Measurements from ENCODE around the gene RRP12.
A peak's percentile ranks its signal among the peaks of the same experiment; 100 is the strongest.
"Not testable (repeated sequence)": the region's sequence is repeated elsewhere in the genome, so short reads cannot be mapped to it uniquely, and the experiment has no call there.

Gene RRP12, protein sequence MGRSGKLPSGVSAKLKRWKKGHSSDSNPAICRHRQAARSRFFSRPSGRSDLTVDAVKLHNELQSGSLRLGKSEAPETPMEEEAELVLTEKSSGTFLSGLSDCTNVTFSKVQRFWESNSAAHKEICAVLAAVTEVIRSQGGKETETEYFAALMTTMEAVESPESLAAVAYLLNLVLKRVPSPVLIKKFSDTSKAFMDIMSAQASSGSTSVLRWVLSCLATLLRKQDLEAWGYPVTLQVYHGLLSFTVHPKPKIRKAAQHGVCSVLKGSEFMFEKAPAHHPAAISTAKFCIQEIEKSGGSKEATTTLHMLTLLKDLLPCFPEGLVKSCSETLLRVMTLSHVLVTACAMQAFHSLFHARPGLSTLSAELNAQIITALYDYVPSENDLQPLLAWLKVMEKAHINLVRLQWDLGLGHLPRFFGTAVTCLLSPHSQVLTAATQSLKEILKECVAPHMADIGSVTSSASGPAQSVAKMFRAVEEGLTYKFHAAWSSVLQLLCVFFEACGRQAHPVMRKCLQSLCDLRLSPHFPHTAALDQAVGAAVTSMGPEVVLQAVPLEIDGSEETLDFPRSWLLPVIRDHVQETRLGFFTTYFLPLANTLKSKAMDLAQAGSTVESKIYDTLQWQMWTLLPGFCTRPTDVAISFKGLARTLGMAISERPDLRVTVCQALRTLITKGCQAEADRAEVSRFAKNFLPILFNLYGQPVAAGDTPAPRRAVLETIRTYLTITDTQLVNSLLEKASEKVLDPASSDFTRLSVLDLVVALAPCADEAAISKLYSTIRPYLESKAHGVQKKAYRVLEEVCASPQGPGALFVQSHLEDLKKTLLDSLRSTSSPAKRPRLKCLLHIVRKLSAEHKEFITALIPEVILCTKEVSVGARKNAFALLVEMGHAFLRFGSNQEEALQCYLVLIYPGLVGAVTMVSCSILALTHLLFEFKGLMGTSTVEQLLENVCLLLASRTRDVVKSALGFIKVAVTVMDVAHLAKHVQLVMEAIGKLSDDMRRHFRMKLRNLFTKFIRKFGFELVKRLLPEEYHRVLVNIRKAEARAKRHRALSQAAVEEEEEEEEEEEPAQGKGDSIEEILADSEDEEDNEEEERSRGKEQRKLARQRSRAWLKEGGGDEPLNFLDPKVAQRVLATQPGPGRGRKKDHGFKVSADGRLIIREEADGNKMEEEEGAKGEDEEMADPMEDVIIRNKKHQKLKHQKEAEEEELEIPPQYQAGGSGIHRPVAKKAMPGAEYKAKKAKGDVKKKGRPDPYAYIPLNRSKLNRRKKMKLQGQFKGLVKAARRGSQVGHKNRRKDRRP (N-terminal part only)

DNA sequence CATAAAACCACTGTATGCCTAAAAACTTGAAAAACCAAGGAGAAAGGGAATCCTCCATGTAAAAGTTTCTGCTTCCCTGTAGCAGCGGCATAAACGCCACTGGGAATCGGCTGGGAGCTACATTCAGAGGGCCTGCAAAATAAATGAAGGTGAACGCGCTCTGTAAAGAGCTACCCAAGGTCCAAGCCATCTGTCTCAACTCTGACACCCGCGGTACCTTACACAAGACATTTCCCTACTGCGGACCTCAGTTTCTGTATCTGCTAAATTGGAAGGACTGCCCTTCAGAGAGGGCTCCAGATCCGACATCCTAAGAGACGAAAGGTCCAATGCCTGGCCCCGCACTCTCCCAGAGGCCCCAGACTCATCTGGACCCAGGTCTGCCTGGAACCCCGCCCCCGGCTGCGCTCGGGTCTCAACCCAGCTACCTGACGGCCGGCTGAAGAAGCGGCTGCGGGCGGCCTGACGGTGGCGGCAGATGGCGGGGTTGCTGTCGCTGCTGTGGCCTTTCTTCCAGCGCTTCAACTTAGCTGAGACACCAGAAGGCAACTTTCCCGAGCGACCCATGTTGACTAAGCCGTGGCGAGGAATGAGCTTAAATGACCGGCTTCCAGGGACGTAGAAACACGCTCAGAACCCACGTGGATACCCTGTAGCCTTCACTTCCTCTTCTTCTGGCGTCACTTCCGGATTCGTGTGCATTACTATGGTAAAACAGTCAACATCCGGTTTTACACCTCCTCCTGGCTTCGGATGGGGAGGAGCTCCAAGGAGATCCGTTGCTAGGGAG lies at the start of gene RRP12:
TSS of gene RRP12 (minus strand) at position 676 of the 790 bp plus-strand sequence. CDS start at position 567, 109 bp downstream.
- DNase-seq (ENCODE audit: low read depth) = peak; percentile 63

DNA sequence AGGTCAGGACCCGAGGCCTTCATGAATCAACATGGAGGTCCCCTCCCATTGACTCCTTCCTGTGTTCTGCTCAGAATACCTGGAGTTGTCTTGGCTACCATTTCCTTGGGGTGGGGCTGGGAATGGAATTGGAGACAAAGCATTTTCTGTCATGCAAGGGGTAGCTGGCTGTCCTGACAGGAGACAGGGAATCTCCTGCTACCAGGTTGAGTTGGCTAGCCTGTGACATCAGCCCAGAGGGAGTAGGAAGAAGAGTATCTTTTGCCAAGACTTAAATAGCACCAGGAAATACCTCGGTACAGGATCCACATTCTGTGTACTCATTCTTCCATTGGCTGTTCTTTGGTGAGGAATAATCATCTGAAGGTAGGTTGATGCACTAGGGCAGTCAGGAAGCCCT lies 49.7 kb upstream of the RRP12 start:
- no peak for DNase-seq (ENCODE audit: low read depth)

DNA sequence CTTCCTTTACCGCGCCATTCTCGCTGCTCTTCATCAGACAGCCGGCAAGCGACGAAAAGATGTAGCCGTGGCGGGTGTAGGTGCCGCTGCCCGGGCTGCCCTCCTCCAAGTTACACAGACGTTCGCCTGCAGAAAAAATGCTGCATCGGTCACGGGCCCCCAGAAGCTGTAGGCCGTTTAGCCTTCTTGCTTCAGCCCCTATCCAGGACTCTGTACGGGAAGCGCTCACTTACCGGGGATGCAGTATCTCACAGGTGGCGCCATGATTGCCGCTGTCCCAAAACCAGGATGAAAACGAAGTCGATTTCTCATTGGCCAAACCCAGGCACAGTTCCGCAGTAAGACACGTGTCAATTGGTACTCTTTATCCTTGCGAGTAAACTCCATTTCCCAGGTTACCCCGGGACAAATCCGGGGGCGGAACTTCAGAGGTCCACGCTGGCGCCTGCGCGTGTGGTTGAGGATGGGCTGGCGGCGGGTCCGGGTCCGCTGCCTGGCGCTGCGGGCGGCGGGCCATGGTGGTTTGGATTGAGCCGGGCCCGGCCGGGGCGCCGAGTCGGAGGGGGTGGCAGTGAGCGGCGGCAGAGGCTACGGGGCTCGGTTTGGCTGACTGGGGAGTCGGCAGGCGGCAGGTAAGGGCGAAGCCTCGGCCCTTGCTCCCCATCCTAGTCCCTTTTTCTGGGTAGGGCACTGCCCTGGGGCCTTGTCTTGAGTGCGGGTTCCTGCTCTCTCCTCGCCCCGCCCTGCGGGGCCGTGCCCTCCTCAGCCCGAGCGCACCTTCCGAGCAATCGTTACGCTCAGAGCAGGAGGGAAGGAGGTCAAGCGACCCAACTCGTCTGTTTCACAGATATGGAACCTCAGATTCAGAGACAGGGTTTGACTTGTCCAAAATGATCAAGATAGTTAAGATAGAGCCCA lies 44.8 kb upstream of the RRP12 start, which contains the start of the genes EXOSC1 and ZDHHC16:
TSS of gene EXOSC1 (minus strand) at position 285 of the 918 bp plus-strand sequence. CDS start at position 264, 21 bp downstream.
TSS of gene ZDHHC16 (plus strand) at position 454 of the 918 bp plus-strand sequence. CDS start 5,501 bp downstream, outside the sequence.
- DNase-seq (ENCODE audit: low read depth) = peak; percentile 79

DNA sequence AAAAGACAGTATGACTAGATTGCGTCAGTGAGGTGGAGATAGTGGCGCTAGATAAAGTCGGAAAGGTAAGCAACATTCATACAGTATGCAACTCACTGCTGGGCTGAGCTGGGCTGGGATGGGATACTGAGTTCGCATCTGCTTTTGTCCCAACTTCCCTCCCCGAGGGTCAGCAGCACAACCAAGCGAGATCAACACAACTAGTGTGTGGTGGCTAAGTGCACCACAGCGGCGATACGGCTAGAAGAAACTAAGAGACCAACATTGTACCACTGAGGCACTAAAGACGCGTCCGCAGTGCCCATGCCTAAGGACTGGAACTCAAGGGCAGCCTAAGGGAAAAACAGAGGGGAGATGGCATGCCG lies 44.2 kb upstream of the RRP12 start:
- no peak for DNase-seq (ENCODE audit: low read depth)

DNA sequence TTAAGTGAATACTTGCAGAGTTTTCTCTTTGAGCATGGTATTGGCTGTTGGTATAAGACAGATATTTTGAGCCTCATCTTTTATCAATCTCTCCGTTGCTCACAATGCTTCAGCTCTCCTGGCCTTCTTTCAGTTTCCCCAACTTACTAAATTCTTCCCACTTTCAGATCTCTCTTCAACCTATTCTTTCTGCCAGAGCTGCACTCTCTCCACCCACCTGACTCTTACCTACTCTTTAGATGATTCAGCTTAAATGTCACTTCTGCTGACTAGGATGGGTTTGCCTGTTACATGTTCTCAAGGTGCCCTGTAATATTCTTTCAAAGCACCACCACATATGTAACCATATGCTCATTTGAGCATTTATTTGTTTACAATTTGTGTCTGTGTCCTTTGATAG lies 43.1 kb upstream of the RRP12 start:
- no peak for DNase-seq (ENCODE audit: low read depth)

DNA sequence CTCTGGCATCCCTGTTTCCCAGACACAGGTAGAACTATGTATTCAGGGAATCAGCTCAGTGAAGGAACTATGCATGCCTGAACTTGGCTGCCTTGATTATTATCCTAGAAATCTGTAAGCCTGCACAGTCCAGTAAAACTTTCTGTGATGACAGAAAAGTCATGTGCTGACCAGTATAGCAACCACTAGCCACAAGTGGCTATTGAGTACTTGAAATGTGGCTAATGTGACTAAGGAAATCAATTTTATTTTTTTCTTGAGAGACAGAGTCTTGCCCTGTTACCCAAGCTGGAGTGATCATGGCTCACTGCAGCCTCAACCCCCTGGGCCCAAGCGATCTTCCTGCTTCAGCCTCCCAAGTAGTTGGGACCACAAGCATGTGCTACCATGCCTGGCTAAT lies 41.1 kb upstream of the RRP12 start:
- DNase-seq (ENCODE audit: low read depth) = no peak

DNA sequence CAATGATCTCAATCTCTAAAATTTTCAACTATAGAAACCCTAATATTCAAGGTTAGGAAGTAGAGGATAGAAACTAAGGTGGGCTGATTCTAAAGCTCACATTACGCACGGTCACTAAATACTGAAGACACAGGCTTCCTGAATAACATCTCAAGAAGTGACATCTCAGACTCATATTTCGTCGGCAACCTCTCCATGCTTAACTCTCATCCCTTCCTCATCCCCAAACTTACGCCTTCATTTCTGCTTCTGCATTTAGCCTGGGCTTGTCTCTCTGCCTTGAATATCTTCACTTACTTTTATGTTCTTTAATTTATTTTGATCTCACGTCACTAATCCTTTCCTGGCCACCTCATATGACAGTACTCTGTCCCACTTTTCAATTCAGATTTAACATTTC lies 34.1 kb upstream of the RRP12 start:
- no peak for DNase-seq (ENCODE audit: low read depth)

DNA sequence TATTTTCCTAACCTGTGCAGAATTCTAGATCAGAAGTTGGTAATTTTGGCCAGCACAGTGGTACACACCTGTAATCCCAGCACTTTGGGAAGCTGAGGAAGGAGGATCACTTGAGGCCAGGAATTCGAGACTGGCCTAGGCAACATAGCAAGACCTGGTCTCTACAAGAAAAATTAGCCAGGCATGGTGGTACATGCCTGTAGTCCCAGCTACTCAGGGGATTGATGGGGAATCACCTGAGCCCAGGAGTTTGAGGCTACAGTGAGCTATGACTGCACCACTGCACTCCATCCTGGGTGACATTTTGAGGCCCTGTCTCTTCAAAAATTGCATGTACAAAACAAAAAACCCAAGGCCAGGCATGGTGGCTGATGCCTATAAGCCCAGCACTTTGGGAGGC lies 33.4 kb upstream of the RRP12 start:
- DNase-seq (ENCODE audit: low read depth) = no peak

DNA sequence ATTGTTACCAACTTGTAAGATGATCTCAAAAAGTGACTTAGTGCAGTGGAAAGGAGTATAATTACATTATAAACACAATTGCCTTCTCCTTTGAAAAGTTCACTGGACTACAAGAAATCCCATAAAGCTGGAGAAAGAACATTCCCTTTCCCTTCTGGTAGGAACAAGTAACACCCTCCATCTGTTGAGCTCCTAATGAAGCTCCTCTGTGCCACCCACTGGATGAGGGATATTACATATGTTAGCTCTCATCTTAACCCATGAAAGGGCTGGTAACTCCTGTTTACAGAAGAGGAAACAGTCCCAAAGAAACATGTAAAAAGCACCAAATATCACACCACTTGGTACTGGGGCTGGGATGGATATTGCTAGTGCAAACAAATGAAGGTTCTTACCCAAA lies 32.9 kb upstream of the RRP12 start:
- DNase-seq (ENCODE audit: low read depth) = no peak

DNA sequence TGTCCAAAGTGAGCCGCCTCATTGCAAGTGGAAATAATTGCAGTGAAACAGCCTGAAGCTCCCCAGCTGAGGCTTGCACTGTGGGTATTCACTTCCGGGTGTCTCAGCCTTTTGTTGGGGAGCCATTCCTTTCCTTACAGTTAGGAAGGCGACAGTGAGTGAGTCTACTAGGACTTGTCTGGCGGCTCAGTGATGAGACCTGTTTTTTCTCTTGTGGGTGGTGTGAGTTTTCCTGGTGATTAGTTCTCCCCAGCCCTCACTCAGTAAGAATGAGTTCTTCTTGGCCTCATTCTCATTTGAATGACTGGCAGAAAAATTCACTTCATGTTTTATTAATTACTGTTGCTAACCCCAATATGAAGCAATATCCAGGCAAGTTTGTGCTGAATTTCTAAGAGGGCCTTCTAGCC lies 27.4 kb upstream of the RRP12 start:
- peak; percentile 17 for DNase-seq (ENCODE audit: low read depth)

DNA sequence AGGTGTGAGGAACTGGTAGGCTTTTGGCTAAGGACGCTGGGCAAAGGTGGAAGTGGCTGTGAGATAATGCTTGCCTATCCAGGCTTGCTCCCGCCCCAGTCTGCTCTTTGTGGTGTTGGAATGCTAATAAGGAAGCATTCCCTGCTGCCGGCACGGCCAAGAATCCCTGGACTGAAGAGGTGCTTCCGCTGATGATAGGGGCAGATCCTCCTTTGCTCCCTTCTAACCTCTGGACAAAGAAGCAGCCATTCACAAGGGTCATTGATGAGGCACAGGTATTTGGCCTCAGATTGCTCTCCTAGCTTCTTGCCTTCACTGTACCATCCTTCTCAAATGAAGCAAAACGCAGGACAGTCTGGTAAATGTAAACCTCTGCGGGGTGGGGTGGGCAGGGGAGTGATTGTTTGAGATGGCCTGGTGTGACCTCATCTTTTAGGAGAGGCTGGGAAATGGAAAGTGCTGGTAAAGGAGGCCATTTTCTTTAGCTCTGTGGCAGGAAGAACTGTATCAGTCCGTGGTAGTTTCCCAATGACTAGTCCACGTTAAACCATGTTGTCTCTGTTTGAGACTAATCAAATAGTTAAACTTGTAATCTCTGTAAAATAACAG lies 26.5 kb upstream of the RRP12 start:
- DNase-seq (ENCODE audit: low read depth) = no peak

DNA sequence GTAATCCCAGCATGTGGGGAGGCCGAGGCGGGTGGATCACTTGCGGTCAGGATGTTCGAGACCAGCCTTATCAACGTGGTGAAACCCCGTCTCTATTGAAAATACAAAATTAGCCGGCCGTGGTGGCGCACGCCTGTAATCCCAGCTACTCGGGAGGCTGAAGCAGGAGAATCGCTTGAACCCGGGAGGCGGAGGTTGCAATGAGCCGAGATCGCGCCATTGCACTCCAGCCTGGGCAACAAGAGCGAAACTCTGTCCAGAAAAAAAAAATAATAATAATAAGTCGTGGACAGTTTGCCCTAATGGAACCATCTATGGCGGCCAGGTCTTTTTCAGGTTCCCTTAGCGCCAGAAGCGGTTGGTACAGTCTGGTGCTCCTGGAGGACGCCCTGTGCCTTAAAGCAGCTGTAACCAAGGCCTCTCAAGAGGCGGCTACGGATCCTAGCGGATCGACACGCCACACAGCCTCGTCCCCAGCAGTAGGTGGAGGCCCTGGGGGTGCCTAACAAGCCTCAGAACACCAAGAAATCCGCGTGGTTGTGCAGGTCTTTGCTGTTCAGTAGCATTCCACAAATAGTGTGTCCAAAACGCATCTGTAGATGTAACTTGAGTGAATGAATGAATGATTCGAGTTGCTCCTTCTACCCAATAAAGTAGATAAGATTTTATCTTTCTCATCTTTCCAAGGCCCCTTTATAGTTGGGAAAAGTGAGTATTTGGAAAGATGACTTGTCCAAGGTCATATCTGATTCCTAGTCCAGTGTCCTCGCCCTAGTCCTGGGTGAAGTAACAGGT lies 25.8 kb upstream of the RRP12 start:
- DNase-seq (ENCODE audit: low read depth) = no peak

DNA sequence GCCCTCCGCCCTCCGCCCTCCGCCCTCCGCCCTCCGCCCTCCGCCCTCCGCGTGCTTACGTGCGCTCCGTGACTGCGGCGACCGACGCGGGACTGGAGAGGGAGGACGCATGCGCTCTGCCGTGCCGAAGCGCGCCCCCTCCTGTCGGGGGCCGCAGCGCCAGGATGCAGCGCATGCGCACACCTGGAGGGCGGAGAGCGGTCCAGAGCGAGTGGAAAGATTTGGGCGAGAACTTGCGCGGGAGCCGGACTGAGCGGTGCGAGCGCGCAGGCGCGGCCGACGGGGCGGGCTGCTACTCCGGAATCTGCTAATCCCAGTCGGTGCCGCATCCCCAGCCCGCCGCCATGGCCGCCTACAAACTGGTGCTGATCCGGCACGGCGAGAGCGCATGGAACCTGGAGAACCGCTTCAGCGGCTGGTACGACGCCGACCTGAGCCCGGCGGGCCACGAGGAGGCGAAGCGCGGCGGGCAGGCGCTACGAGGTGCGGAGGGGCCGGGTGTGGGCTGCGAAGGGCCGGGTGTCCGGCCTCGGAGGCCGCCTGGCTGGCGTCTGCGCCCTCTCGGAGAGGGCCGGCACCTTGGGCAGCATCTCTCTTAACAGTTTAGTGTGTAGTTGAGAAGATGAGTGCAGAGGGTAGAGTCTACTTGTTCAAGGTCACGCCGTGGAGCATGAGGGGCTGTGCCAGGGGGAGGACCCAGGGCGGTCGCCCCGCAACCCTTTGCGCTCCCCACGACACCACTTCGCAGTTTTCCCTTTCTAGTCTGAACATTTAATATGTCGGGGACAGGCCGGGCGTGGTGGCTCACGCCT lies 25.0 kb upstream of the RRP12 start, which contains the start of gene PGAM1:
TSS of gene PGAM1 (plus strand) at position 228 of the 812 bp plus-strand sequence. CDS start at position 345, 117 bp downstream.
- DNase-seq (ENCODE audit: low read depth) = peak; percentile 93

DNA sequence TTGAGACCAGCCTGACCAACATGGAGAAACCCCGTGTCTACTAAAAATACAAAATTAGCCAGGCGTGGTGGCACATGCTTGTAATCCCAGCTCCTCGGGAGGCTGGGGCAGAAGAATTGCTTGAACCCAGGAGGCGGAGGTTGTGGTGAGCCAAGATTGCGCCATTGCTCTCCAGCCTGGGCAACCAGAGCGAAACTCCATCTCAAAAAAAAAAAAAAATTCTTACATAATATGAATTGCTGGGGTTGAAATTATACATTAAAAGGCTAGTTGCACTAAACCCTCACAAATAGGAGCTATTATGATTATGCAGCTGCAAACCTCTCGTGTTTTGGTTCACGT lies 22.6 kb upstream of the RRP12 start:
- not testable (repeated sequence) for DNase-seq (ENCODE audit: low read depth)

DNA sequence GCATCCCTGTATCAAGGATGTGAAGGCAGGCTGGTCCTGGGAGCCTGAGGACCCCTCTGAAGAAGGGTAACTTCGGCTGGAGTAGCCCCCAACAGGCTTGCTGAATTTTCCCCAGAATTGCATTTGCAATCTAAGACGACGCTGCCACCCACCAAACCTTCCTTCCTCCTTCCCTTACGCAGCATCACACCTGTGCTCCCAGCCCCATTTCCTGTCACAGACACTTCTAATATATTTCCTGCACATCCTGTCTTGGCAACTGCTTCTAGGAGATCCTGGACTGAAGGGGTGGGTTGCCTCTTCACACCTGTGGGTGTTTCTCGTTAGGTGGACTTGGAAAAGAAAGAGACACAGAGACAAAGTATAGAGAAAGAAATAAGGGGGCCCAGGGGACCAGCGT lies 15.4 kb upstream of the RRP12 start:
- no peak for DNase-seq (ENCODE audit: low read depth)

DNA sequence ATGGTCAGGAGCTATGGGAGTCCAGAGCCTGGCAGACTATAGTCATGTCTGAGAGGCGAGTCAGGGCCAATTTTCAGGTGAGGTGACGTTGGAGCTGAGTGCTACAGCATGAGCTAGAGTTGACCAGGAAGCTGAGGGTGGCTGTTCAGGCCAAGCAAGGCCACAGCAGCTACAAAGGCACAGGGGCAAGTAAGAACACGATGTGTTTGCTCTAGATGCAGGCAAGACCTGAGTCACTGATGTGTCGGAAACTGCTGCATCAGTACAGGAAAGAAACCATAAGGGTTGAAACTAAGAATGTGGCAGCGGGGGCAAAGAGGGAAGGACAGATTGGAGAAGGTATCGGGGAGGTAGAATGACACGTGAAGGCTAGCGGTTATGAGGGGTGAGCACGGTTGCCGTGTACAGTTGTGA lies 11.8 kb upstream of the RRP12 start:
- DNase-seq (ENCODE audit: low read depth) = no peak

DNA sequence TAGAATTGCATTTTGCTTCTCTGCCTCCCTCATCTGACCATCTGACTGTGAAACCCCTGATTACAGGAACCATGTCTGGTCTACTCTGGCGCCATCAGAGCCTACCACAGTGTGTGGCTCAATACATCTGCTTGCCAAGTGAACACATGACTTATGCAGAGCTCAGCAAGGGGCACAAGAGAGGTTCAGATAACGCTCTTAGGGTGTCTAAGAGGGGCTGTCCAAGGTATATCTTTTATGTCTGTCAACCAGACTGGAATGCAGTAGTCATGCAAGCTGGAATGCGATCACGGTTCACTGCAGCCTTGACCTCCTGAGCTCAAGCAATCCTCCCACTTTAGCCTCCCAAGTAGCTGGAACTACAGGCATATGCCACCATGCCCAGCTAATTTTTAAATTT lies 10.3 kb upstream of the RRP12 start:
- no peak for DNase-seq (ENCODE audit: low read depth)

DNA sequence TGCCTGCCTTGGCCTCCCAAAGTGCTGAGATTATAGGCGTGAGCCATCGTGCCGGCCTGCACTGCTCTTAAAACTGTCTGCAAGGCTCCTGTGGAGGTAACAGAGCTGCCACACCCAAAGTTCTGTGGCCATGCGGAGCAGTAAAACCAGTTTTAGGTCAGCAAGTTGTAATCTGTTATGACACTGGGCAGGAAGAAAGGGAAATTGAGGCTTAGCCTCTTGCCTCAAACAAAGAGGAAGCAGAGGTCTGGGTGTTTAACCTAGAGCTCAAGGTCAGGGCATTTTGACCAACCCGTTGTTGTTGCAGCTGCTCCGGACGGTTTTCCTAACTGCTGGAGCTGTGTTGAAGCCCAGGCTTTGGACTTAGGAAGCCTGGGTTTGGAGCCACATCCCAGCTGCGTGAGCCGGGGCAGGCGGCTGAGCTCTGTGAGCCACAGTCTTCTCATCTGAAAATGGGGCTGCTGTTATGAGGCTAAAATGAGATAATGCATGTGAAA lies 7.4 kb upstream of the RRP12 start:
- no peak for DNase-seq (ENCODE audit: low read depth)
